HG03442 (cell line): ENCODE measurements around the gene GEMIN7.

Experiments used
- ATAC-seq: cut with Tn5 transposase; IDR thresholded peaks from one replicate; pipeline ENCODE4 v1.9.1; 2021; ENCODE audit warnings: mild to moderate bottlenecking, moderate library complexity; ENCODE audit not compliant: unreplicated experiment

The GEMIN7 gene

GRCh38 chr19:45082170-45082569, 3.1 kb downstream of the GEMIN7 start:
- ATAC-seq = no peak

- no peak for ATAC-seq
Observed at GRCh38 chr19:45086480-45086879, 7.4 kb downstream of the GEMIN7 start.

GRCh38 chr19:45087531-45087930, 8.5 kb downstream of the GEMIN7 start:
- no peak for ATAC-seq

GRCh38 chr19:45090034-45090433, 11.0 kb downstream of the GEMIN7 start:
- no peak for ATAC-seq

- ATAC-seq = no peak
Observed at GRCh38 chr19:45090606-45091005, 11.5 kb downstream of the GEMIN7 start.

GRCh38 chr19:45091031-45091923, 12.2 kb downstream of the GEMIN7 start:
- peak; percentile 61 for ATAC-seq

- ATAC-seq = peak; percentile 42
Observed at GRCh38 chr19:45092747-45093678, 14.0 kb downstream of the GEMIN7 start, which contains the start of gene PPP1R37. Gene PPP1R37, plus strand, starts transcription at chr19:45093179. Its CDS starts 147 bp downstream, at chr19:45093326.

- no peak for ATAC-seq
Observed at GRCh38 chr19:45094137-45094536, 15.1 kb downstream of the GEMIN7 start.

GRCh38 chr19:45094707-45095106, 15.6 kb downstream of the GEMIN7 start:
- no peak for ATAC-seq

- no peak for ATAC-seq
Observed at GRCh38 chr19:45095496-45096413, 16.7 kb downstream of the GEMIN7 start.

GRCh38 chr19:45096700-45097099, 17.6 kb downstream of the GEMIN7 start:
- no peak for ATAC-seq

GRCh38 chr19:45097450-45097775, 18.4 kb downstream of the GEMIN7 start:
- no peak for ATAC-seq

- ATAC-seq = no peak
Observed at GRCh38 chr19:45097776-45098520, 18.9 kb downstream of the GEMIN7 start.

- ATAC-seq = no peak
Observed at GRCh38 chr19:45098521-45099466, 19.7 kb downstream of the GEMIN7 start.

- ATAC-seq = no peak
Observed at GRCh38 chr19:45099467-45100191, 20.6 kb downstream of the GEMIN7 start.

GRCh38 chr19:45100201-45100600, 21.1 kb downstream of the GEMIN7 start:
- ATAC-seq = no peak

GRCh38 chr19:45100846-45101252, 21.8 kb downstream of the GEMIN7 start:
- ATAC-seq = no peak

GRCh38 chr19:45101806-45102205, 22.7 kb downstream of the GEMIN7 start:
- ATAC-seq = no peak
